Small intestine (tissue), 7 donors: Measurements from ENCODE around the gene NYNRIN. TPM values are rescaled to one million over a fixed set of nuclear protein-coding genes. Genes with fewer than 3 reads are reported as not detected.
"Not testable (repeated sequence)": the region's sequence is repeated elsewhere in the genome, so short reads cannot be mapped to it uniquely, and the experiment has no call there.

Experiments used
- DNase-seq, 2 donors: peaks; one replicate each; pipeline versions ENCODE4 v3.0.0 to v3.0.0-alpha.2; 2013
- FAIRE-seq: peaks from 2 replicates; lab custom pipeline; 2012; peaks lifted over from hg19 to GRCh38; lab: Jason Lieb, UNC
- H3K27ac ChIP-seq, 3 donors: one replicate each; pipeline ENCODE4 v1.5.1; 2013; ENCODE audit warnings: low read length in 2 of 3, mild to moderate bottlenecking in 2 of 3, control low read depth in 1 of 3, inconsistent platforms in 1 of 3, low read depth in 1 of 3, moderate library complexity in 1 of 3
- H3K27me3 ChIP-seq, 3 donors: one replicate each; pipeline ENCODE4 v1.6.1; 2013; ENCODE audit warnings: low read length in 3 of 3, inconsistent platforms in 1 of 3; ENCODE audit not compliant: control insufficient read depth in 3 of 3, insufficient read depth in 3 of 3
- H3K36me3 ChIP-seq, 3 donors: one replicate each; pipeline ENCODE4 v1.6.1; 2013; ENCODE audit warnings: low read length in 3 of 3, inconsistent platforms in 1 of 3, low read depth in 1 of 3, mild to moderate bottlenecking in 1 of 3, moderate library complexity in 1 of 3; ENCODE audit not compliant: control insufficient read depth in 3 of 3, insufficient read depth in 2 of 3
- H3K4me1 ChIP-seq, 3 donors: one replicate each; pipeline ENCODE4 v1.6.1; 2013; ENCODE audit warnings: low read length in 2 of 3, inconsistent platforms in 1 of 3, low read depth in 1 of 3, mild to moderate bottlenecking in 1 of 3, moderate library complexity in 1 of 3; ENCODE audit not compliant: control insufficient read depth in 3 of 3, insufficient read depth in 2 of 3
- H3K4me3 ChIP-seq, 3 donors: one replicate each; pipeline ENCODE4 v1.5.1; 2013; ENCODE audit warnings: low read length in 3 of 3, control low read depth in 1 of 3, inconsistent platforms in 1 of 3, low read depth in 1 of 3, mild to moderate bottlenecking in 1 of 3, moderate library complexity in 1 of 3
- H3K9me3 ChIP-seq, 2 donors: one replicate each; pipeline ENCODE4 v1.6.1; 2013; ENCODE audit warnings: low read depth in 1 of 2, low read length in 1 of 2; ENCODE audit not compliant: control insufficient read depth in 2 of 2, insufficient read depth in 1 of 2
- WGBS, 3 donors: extraction: QIAGEN DNeasy Blood & Tissue Kit; methylation state at CpG; one replicate each; pipeline ENCODE4 v1.1.7; 2013; 5-methylcytosine and 5-hydroxymethylcytosine counted together
- polyA plus RNA-seq, 4 donors: library from polyadenylated mRNA; stranded (reverse) in 3 of 4; unstranded in 1 of 4; fragments of 200-250 nt in 3 of 4; fragments of 120-200 nt in 1 of 4; gene quantifications; one replicate each; pipeline versions ENCODE4 v1.2.1 to v1.2.3, GENCODE V29; 2013
- donor health status: healthy with polysubstance abuse.
- donor health status: control.
- donor health status: control.
- donor health status: Bipolar disorder and iron deficiency.
- donor health status: healthy.

NYNRIN gene
- polyA plus RNA-seq, 4 donors = 0.22 to 53.2 (median 3.9) TPM

GRCh38 chr14:24371605-24372004, 27.2 kb upstream of the NYNRIN start:
- not testable (repeated sequence) for H3K4me3 ChIP-seq, FAIRE-seq, H3K27ac ChIP-seq, H3K9me3 ChIP-seq, DNase-seq, H3K27me3 ChIP-seq
- peaks cover 0 to 25% (median 0%) of the 10 kb centered on the region in 3 donors for H3K4me1 ChIP-seq
- WGBS, 3 donors = 87 to 88% (median 88%) methylated on average over 3 of the region's 3 CpGs
- peaks cover 0 to 34% (median 0%) of the 10 kb centered on the region in 3 donors for H3K36me3 ChIP-seq

- peaks cover 0 to 31% (median 0%) of the 10 kb centered on the region in 3 donors for H3K4me1 ChIP-seq
- H3K27me3 ChIP-seq = peaks cover 0 to 3% (median 0%) of the 10 kb centered on the region in 3 donors
- peaks cover 0 to 36% (median 0%) of the 10 kb centered on the region in 3 donors for H3K36me3 ChIP-seq
- H3K27ac ChIP-seq = no peak overlapping the region
- FAIRE-seq = no peak
- WGBS, 3 donors = 81 to 84% (median 84%) methylated on average over 12 of the region's 12 CpGs
- no peaks in the 10 kb centered on the region for H3K9me3 ChIP-seq
- no peak overlapping the region for H3K4me3 ChIP-seq
- DNase-seq = no peak
Observed at GRCh38 chr14:24372701-24373416, 25.9 kb upstream of the NYNRIN start.

GRCh38 chr14:24376448-24377070, 22.2 kb upstream of the NYNRIN start:
- Histone ChIP-seq H3K27ac (no peak overlapping the region), H3K27me3 (no peaks in the 10 kb centered on the region), H3K36me3 (peaks cover 0 to 32% (median 0%) of the 10 kb centered on the region in 3 donors), H3K4me3 (peak overlapping the region in 1 of 3 donors; percentile 40), H3K9me3 (no peaks in the 10 kb centered on the region), H3K4me1 (peaks cover 0 to 44% (median 0%) of the 10 kb centered on the region in 3 donors)
- no peak for DNase-seq
- FAIRE-seq = no peak
- WGBS, 3 donors = 75 to 84% (median 80%) methylated on average over 14 to 16 of the region's 16 CpGs

- whole genome bisulfite sequencing, 3 donors = 80 to 90% (median 86%) methylated on average over 7 of the region's 7 CpGs
- Histone ChIP-seq H3K27me3 (no peaks in the 10 kb centered on the region), H3K27ac (peak overlapping the region in 1 of 3 donors; percentile 4), H3K9me3 (no peaks in the 10 kb centered on the region), H3K4me1 (peaks cover 0 to 44% (median 0%) of the 10 kb centered on the region in 3 donors), H3K4me3 (no peak overlapping the region), H3K36me3 (peaks cover 0 to 34% (median 0%) of the 10 kb centered on the region in 3 donors)
- no peak for FAIRE-seq
- no peak for DNase-seq
Observed at GRCh38 chr14:24377126-24377525, 21.7 kb upstream of the NYNRIN start.

- no peak overlapping the region for H3K4me3 ChIP-seq
- H3K9me3 ChIP-seq = no peaks in the 10 kb centered on the region
- H3K4me1 ChIP-seq = peaks cover 0 to 44% (median 0%) of the 10 kb centered on the region in 3 donors
- peak overlapping the region in 1 of 3 donors; percentile 48 for H3K27ac ChIP-seq
- 40 to 49% (median 47%) methylated on average over 2 of the region's 2 CpGs for WGBS, 3 donors
- FAIRE-seq = no peak
- peak in 1 of 2 donors; percentile 64 for DNase-seq
- H3K27me3 ChIP-seq = no peaks in the 10 kb centered on the region
- peaks cover 0 to 29% (median 0%) of the 10 kb centered on the region in 3 donors for H3K36me3 ChIP-seq
Observed at GRCh38 chr14:24377657-24378056, 21.1 kb upstream of the NYNRIN start.

GRCh38 chr14:24378327-24378726, 20.5 kb upstream of the NYNRIN start:
- peaks cover 0 to 44% (median 0%) of the 10 kb centered on the region in 3 donors for H3K4me1 ChIP-seq
- no peak overlapping the region for H3K4me3 ChIP-seq
- H3K9me3 ChIP-seq = no peaks in the 10 kb centered on the region
- peaks cover 0 to 23% (median 0%) of the 10 kb centered on the region in 3 donors for H3K36me3 ChIP-seq
- 84 to 87% (median 87%) methylated on average over 3 of the region's 3 CpGs for WGBS, 3 donors
- H3K27ac ChIP-seq = peak overlapping the region in 1 of 3 donors; percentile 48
- H3K27me3 ChIP-seq = no peaks in the 10 kb centered on the region
- DNase-seq (no peak), FAIRE-seq (no peak)

GRCh38 chr14:24378981-24379906, 19.6 kb upstream of the NYNRIN start:
- H3K4me1 ChIP-seq = peaks cover 0 to 44% (median 0%) of the 10 kb centered on the region in 3 donors
- H3K27ac ChIP-seq = no peak overlapping the region
- peaks cover 0 to 14% (median 0%) of the 10 kb centered on the region in 3 donors for H3K36me3 ChIP-seq
- DNase-seq (no peak), FAIRE-seq (no peak)
- no peaks in the 10 kb centered on the region for H3K27me3 ChIP-seq
- 75 to 78% (median 77%) methylated on average over 7 of the region's 7 CpGs for WGBS, 3 donors
- no peak overlapping the region for H3K4me3 ChIP-seq
- H3K9me3 ChIP-seq = no peaks in the 10 kb centered on the region
